Thymus (tissue), 11 donors: ENCODE measurements around the gene ZBTB7A. TPM values are rescaled to one million over a fixed set of nuclear protein-coding genes. Genes with fewer than 3 reads are reported as not detected.

Source experiments
- DNase-seq, 9 donors: peaks; one replicate each; pipeline ENCODE4 v3.0.0-alpha.2; 2013; ENCODE audit warnings: low spot score in 9 of 9, low read depth in 6 of 9, missing footprints in 1 of 9
- H3K27ac ChIP-seq, 2 donors: one replicate each; pipeline ENCODE4 v1.5.1; 2013; ENCODE audit warnings: control low read depth in 1 of 2, low read depth in 1 of 2, low read length in 1 of 2, mild to moderate bottlenecking in 1 of 2, moderate library complexity in 1 of 2
- H3K27me3 ChIP-seq, 2 donors: one replicate each; pipeline ENCODE4 v1.5.1; 2013; ENCODE audit warnings: low read length in 1 of 2; ENCODE audit not compliant: control insufficient read depth in 2 of 2, insufficient read depth in 1 of 2
- H3K36me3 ChIP-seq, 2 donors: one replicate each; pipeline ENCODE4 v1.5.1; 2013; ENCODE audit warnings: low read length in 1 of 2, mild to moderate bottlenecking in 1 of 2, moderate library complexity in 1 of 2; ENCODE audit not compliant: control insufficient read depth in 2 of 2, insufficient read depth in 2 of 2
- H3K4me1 ChIP-seq, 2 donors: one replicate each; pipeline ENCODE4 v1.5.1; 2013; ENCODE audit warnings: low read length in 2 of 2; ENCODE audit not compliant: control insufficient read depth in 2 of 2, insufficient read depth in 2 of 2
- H3K4me3 ChIP-seq, 2 donors: one replicate each; pipeline ENCODE4 v1.5.1; 2013; ENCODE audit warnings: low read length in 2 of 2, control low read depth in 1 of 2, mild to moderate bottlenecking in 1 of 2
- H3K9me3 ChIP-seq, 2 donors: one replicate each; pipeline ENCODE4 v1.5.1; 2013; ENCODE audit warnings: low read length in 1 of 2, mild to moderate bottlenecking in 1 of 2; ENCODE audit not compliant: control insufficient read depth in 2 of 2, insufficient read depth in 1 of 2
- WGBS: extraction: QIAGEN DNeasy Blood & Tissue Kit; methylation state at CpG from one replicate; pipeline ENCODE4 v1.1.7; 2013; 5-methylcytosine and 5-hydroxymethylcytosine counted together
- polyA plus RNA-seq: library from polyadenylated mRNA; stranded (reverse); fragments of 200-250 nt; gene quantifications from one replicate; pipeline ENCODE4 v1.2.3, GENCODE V29; 2013
- total RNA-seq: library from RNA; stranded (reverse); fragments of 120-200 nt; gene quantifications from one replicate; pipeline ENCODE4 v1.2.4, GENCODE V29; 2013
- donor health status: healthy.

ZBTB7A gene
- total and polyA plus RNA-seq, 2 donors: 5.1 to 9.4 TPM

DNA sequence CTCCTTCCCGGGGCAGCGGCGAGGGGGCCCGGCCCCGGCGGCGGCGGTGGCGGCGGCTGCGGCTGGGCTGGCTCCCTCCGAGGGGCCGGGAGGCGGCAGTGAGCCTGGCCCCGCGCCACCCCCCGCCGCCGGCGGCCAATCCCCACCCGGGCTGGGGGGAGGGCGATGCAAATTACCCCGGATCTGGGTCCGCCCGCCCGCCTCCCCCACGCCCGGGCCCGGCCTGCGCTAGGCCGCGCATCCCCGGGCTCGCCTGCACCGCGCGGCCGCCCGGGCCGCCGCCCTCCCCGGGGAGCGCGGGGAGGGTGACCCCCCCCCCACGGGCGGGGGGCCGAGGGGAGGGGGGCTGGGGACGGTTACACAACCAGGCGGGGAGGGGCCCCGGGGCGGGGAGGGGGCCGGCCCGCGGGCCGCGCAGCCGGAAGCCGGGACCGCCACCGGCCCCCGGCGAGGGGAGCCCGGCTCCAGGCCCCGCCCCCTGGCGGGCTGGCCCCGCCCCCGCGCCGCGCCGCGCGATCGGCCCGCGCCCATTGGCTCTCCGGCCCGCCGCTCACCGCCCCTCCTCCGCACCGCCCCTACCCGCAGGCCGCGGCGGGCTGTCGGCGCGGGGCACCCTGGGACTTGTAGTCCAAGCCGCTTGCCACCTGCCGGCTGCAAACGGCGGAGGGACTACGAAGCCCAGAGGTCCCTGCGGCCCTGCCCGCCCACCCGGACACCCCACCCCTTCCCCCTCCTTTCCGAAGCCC, 1.1 kb downstream of the ZBTB7A start:
- Histone ChIP-seq H3K4me1 (peaks cover 22 to 51% of the 10 kb centered on the region in 2 donors), H3K27ac (peak overlapping the region in 1 of 2 donors; percentile 96), H3K36me3 (peaks cover 16 to 28% of the 10 kb centered on the region in 2 donors), H3K27me3 (peaks cover 0 to 16% of the 10 kb centered on the region in 2 donors), H3K4me3 (peak overlapping the region; percentile 91 to 94), H3K9me3 (no peaks in the 10 kb centered on the region)
- WGBS: under 1% methylated on average over 91 of the region's 98 CpGs
- DNase-seq: peak; percentile 84 to 98 (median 90)

DNA sequence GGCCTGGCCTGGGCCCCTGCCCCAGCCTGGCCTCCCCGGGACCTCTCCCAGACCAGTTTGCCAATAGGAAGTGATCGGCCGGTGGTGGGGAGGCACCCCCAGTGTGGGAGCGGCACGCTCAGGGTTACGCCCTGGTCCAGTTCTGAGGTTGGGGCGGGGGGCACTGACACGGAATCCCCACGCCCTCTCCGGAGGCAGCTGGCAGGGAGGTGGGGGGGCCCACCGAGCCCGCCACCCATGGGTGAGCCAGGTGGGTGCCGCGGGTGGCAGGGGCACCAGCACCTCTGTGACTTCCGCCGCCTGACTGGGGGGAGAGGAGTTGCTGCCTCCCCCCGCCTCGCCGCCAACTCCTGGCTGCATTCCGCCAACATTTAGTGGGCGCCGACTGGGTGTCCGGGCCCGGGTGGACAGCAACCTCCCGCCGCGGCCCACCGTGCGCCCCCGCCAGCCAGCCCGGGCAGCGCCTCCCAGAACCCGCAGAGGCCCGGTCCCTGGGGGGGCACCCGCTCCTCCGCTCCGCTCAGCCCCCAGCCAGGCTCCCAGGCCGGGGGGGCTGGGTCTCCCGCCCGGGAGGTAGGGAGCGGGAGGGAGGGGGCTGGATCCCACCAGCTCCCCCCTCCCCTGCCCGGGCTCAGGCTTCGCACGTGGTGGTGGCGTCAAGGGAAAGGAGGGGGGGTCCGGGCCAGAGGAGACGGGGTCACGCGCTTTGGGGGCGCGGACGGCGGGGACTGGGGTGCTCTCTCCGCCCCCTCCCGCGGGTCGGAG, 2.0 kb downstream of the ZBTB7A start:
- WGBS: 1% methylated on average over 56 of the region's 57 CpGs
- H3K36me3 ChIP-seq: peaks cover 16 to 35% of the 10 kb centered on the region in 2 donors

DNA sequence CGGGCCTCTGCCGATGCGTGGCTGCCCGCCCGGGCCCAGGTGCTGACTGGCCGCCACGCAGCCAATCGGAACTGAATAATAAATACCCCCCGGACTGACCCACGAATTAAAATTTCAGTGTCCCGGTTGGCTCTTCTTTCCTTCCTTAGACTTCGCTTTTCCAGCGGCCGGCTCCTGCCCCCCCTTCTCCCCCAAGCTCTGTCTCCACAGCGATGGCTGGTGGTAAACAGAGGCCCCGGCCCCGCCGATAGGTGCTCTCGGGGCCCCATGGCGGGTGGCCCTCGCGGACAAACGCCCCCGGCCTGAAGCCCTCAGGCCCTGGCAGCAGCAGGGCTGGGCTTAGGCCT, 2.6 kb downstream of the ZBTB7A start:
- peak overlapping the region; percentile 63 to 94 for H3K4me3 ChIP-seq
- no peak for DNase-seq
- H3K36me3 ChIP-seq: peaks cover 16 to 36% of the 10 kb centered on the region in 2 donors
- peak overlapping the region; percentile 79 to 82 for H3K27ac ChIP-seq
- peaks cover 21 to 45% of the 10 kb centered on the region in 2 donors for H3K4me1 ChIP-seq
- WGBS: 49% methylated on average over 24 of the region's 24 CpGs
- H3K9me3 ChIP-seq: no peaks in the 10 kb centered on the region
- H3K27me3 ChIP-seq: peaks cover 0 to 14% of the 10 kb centered on the region in 2 donors

More for the DNA sequence above, 2.0 kb downstream of the ZBTB7A start:
- no peaks in the 10 kb centered on the region for H3K9me3 ChIP-seq
- H3K27ac ChIP-seq: peak overlapping the region; percentile 79 to 82
- peak overlapping the region; percentile 63 to 94 for H3K4me3 ChIP-seq
- peaks cover 22 to 49% of the 10 kb centered on the region in 2 donors for H3K4me1 ChIP-seq
- H3K27me3 ChIP-seq: peaks cover 0 to 16% of the 10 kb centered on the region in 2 donors
- DNase-seq: peak in 4 of 9 donors; percentile 39 to 72 (median 58)

DNA sequence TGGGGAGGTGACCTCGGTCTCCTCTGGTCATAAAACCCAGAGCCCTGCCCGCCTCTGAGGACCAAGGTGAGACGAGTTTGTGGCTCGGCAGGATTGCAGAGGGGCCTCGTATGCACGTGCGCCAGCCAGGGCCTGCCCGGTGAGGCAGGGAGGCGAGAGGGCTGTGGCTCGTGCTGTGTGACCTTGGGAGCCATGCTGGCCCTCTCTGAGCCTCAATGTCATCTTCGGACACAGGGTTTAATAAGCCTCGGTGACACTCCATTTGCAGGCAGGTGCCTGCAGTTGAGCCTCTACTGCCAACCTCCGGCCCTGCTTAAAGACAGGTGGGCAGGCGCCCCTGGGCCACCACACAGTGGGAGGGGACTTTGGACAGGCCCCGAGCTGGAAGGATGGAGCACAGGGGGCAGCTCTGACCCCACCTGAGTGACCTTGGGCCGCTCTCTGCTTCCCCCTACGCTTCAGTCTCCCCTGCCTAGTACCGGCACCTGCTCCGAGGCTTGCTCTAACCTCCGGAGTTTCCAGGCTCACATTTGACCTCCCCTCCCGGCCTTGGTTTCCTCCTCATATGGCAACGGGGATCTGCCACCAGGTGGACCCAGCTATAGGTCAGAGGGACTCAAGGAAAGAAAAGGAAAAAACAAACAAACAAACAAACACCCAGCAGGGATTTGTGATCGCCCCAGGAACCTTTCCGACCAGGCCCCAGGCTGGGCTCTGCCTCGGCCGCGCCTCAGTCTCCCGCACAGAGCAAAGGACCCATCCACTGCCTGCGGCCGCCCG, 3.1 kb downstream of the ZBTB7A start:
- no peak overlapping the region for H3K27ac ChIP-seq
- H3K4me1 ChIP-seq: peaks cover 16 to 44% of the 10 kb centered on the region in 2 donors
- no peak for DNase-seq
- H3K27me3 ChIP-seq: peaks cover 0 to 11% of the 10 kb centered on the region in 2 donors
- no peaks in the 10 kb centered on the region for H3K9me3 ChIP-seq
- 87% methylated on average over 31 of the region's 31 CpGs for WGBS
- peaks cover 21 to 36% of the 10 kb centered on the region in 2 donors for H3K36me3 ChIP-seq
- peak overlapping the region; percentile 63 to 94 for H3K4me3 ChIP-seq

DNA sequence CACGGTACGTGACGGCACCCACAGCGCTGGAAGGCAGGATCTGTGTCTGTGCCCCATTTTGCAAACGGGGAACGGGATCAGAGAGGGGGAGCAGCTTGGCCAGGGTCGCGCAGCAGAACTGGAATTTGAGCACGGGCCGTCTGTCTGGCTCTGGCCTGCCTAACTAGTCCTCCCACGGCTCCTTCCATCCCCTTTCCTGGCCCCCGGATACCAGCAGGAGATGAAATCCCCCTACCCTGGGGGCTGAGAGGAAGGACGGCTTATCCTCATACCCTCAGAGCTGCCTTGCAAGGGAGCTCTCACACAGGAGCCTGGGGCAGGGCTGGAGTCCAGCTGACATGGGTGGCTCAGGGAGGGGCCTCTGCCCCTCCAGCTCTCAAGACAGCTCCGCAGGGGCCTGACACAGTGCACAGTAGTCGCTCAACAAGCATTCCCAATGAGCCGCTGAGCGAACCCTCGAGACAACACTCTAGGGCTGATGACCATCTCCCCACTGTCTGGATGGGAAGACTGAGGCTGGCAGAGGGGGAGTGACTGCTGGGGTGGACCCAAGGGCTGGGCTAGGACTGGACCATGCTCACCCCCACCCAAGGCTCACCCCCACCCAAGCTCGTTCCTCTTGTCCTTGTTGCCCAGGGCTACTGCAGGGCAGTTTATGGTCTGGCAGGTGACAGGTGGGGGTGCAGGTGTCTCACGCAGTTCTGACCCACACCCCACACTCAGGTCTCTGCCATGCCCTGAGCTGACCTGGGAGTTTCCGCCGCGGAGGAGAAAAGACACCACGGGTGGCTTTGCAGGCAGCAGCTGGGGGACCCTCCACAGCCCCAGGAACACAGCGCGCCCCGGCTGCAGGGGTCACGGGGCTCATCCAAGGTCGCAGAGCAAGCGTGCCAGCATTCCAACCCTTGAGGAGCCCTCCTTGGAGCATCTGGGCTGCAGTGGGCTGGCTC, 4.0 kb downstream of the ZBTB7A start:
- WGBS: 96% methylated on average over 30 of the region's 30 CpGs
- H3K9me3 ChIP-seq: no peaks in the 10 kb centered on the region
- H3K4me3 ChIP-seq: no peak overlapping the region
- peaks cover 0 to 3% of the 10 kb centered on the region in 2 donors for H3K27me3 ChIP-seq
- no peak overlapping the region for H3K27ac ChIP-seq
- H3K36me3 ChIP-seq: peaks cover 28 to 36% of the 10 kb centered on the region in 2 donors
- no peak for DNase-seq
- peaks cover 10 to 39% of the 10 kb centered on the region in 2 donors for H3K4me1 ChIP-seq

DNA sequence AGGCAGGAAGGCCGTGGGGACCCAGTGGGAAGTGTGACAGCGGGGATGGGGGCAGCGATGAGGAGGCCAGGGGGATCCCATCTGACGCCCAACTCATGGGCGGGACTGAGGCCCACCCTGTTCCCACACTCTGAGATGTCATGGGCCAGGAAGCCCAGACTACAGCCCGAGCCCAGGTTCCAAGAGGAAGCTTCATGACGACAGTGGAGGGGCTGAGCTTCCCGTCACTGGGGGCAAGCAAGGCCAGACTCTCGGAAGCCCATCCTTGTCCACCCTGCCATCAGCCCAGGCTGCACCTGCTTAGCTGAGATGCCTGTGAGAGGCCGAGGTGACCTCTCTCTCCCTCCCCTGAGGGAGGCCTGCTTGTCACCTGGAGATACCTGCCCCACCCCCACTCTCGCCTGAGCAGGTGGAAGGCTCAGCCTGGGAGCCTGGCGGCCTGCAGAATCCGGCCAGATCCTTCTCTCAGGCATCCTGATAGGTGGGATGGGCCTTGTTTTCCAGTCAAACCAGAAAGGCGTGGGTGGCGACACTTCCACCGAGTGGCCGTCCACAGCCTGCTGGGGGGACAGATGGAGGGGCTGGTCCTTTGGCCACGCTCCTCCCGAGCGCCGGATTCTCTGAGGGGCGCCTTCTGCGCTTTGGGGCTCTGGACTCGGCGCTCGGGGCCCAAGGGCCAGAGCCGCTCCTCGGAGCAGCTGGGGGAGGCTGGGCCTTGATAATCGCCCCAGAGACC, 4.8 kb downstream of the ZBTB7A start:
- Histone ChIP-seq H3K27ac (peak overlapping the region in 1 of 2 donors; percentile 64), H3K4me1 (peaks cover 10 to 38% of the 10 kb centered on the region in 2 donors), H3K4me3 (no peak overlapping the region), H3K9me3 (no peaks in the 10 kb centered on the region), H3K27me3 (no peaks in the 10 kb centered on the region), H3K36me3 (peaks cover 35 to 36% of the 10 kb centered on the region in 2 donors)
- 93% methylated on average over 29 of the region's 29 CpGs for WGBS
- no peak for DNase-seq

DNA sequence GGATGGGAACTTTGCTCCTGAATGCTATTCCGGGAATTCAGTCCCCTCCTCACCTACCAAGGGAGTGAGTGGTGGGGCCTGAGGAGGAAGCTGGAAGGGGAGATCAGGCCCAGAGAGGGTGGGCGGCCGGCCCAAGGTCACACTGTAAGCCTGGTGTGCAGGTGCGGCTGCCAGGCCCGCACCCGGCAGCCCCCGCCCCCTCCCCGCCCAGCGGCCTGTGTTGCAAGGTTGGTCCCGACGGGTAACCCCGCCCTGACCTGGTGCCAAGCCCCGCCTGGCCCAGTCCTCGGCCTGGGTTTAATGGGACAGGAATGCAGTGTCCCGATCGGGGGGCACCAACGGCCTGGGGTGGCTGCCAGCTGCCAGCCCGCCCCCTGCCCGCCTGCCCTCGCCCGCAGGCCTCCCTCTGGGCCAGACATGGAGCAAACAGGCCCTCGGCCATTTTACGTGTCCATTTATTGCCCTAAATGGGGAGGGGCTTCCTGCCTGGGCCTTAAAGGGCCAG, 5.5 kb downstream of the ZBTB7A start:
- DNase-seq: no peak
- Histone ChIP-seq H3K27me3 (no peaks in the 10 kb centered on the region), H3K27ac (peak overlapping the region in 1 of 2 donors; percentile 64), H3K4me1 (peaks cover 10 to 38% of the 10 kb centered on the region in 2 donors), H3K4me3 (no peak overlapping the region), H3K9me3 (no peaks in the 10 kb centered on the region), H3K36me3 (peaks cover 36% of the 10 kb centered on the region in 2 donors)
- 87% methylated on average over 23 of the region's 23 CpGs for WGBS
